ENCODE measurements around the gene RXRA.

Gene RXRA

GRCh38 chr9:134369416-134370212 lies 43.4 kb downstream of the RXRA start:
- no peak for DNase-seq

GRCh38 chr9:134370213-134370492 lies 43.9 kb downstream of the RXRA start:
- no peak for DNase-seq

DNA sequence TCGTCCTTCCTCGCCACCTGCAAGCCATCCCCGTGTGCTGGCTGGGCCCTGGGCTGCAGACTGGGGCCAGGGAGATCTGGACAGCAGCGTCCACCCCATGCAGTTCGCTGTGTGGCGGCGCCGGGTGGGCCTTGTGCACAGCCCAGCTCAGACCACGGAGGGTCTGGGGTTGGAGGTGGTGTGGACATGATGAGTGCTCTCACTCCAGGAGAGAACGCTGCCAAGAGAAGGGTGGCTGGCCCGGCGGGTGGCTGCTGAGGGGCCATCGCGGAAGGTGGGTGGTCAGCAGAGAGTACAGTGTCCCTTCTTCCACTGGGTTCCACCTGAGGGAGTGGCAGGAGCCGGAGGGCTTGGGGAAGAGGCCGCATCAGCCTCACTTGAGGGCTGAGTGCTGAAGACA lies 44.4 kb downstream of the RXRA start:
- no peak for DNase-seq

DNA sequence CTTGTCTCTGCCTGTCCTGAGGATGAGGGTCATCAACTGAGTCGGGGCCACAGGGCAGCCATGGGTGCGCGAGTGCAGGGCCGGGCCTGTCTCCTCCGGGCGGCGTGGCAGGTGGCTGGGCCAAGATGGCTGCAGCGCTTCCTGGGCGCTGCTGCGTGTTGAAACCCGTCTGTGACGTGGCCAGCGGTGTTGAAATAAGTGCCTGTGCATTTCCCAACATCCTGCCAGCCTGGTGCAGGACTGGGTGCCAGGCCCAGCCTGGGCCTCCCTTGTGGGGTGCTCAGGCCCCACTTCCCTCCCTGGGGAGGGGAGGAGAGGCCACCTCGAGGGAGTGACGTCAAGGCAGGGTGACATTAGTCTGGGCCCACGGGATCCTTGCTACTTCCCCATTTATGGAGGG lies 45.5 kb downstream of the RXRA start:
- DNase-seq: no peak

- no peak for DNase-seq
These were observed 46.5 kb downstream of the RXRA start for GRCh38 chr9:134372581-134373267.

DNA sequence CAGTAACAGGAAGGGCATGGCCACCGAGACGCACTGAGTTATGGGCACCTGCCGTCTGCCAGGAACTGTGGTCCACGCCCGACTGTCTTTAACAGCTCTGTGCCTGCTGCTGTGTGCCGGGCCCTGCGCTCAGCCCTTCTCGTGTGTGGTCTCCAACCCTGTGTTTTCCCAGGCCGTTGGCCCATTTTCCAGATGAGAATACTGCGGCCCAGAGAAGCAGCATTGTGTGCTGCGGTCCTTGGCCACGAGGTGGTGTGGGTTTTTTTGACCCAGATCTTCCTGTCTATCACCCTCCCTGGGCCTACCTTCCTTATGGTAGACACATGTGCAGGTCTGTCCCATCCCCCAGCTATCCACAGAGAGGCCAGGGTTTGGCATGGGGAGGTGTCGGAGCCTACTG lies 47.0 kb downstream of the RXRA start:
- no peak for DNase-seq

- no peak for DNase-seq
These were observed 47.7 kb downstream of the RXRA start for GRCh38 chr9:134373953-134374300.

GRCh38 chr9:134374301-134375010 lies 48.2 kb downstream of the RXRA start:
- DNase-seq: no peak

GRCh38 chr9:134375011-134375390 lies 48.7 kb downstream of the RXRA start:
- no peak for DNase-seq

DNA sequence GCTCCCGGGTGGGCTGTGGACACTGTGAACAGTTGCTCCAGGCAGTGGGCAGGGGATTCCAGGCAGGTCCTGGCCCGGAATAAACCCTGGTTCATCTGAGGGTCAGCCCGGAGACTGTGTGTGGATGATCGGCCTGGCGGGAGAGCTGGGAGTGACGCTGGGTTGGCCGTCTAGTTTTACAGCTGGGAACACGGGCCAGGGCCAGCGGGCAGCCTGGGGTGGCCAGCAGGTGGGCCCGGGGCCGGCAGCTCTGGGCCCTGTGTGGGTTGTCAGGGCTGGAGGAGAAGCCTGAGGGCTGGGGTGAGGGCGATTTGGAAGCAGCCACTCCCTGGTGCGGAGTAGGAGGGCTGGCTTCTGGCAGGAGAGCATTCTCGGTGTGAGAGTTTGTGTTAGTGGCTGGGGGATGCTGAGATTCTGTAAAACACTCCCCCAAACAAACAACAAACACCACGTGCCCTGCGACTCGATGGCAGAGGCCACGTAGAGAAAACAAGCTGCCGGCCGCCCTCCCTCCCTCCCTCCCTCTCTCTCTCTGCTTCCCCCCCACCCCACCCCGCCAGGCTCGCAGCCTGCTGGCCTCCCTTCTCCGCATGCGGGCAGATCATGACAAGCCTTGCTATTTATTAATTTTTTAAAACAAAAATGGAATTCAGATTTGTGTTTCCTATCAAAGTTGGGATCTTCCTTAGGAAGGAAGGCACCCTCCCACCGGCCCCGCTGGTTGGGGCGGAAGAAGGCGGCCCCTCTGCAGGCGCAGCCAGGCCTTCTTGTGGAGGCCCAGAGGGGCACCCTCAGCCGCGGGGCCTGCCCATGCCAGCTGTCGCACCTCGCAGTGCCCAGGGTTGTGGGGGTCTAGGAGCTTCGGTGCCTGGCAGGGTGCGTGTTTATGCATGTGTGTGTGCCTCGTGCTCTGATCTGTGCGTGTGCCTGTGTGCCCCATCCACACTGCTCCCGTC lies 49.5 kb downstream of the RXRA start:
- DNase-seq: no peak

GRCh38 chr9:134376386-134377142 lies 50.3 kb downstream of the RXRA start:
- DNase-seq: no peak

DNA sequence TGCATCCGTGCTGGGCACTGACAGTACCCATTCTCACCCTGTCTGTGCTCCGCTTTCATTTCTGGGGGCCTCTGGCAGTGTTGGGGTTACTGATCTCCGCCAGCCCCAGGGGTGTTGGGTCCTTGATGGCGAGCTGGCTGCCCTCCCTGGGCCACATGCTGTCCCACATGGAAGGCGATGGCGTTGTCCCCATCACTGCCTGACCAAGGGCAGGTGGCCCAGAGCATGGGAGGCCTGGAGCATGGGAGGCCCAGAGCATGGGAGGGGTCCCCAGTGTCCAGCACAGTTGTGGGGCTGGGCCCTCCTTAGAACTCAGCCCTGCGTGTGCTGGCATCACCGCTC lies 50.9 kb downstream of the RXRA start:
- DNase-seq: no peak

GRCh38 chr9:134377976-134378375 lies 51.7 kb downstream of the RXRA start:
- DNase-seq: no peak

GRCh38 chr9:134378901-134379338 lies 52.7 kb downstream of the RXRA start:
- no peak for DNase-seq

GRCh38 chr9:134379831-134380365 lies 53.6 kb downstream of the RXRA start:
- DNase-seq: no peak

GRCh38 chr9:134380542-134381271 lies 54.5 kb downstream of the RXRA start:
- no peak for DNase-seq

GRCh38 chr9:134381272-134381661 lies 55.0 kb downstream of the RXRA start:
- DNase-seq: no peak

- peak; percentile 34 for DNase-seq
These were observed 55.6 kb downstream of the RXRA start for GRCh38 chr9:134381671-134382516.

GRCh38 chr9:134382733-134383132 lies 56.5 kb downstream of the RXRA start:
- no peak for DNase-seq

DNA sequence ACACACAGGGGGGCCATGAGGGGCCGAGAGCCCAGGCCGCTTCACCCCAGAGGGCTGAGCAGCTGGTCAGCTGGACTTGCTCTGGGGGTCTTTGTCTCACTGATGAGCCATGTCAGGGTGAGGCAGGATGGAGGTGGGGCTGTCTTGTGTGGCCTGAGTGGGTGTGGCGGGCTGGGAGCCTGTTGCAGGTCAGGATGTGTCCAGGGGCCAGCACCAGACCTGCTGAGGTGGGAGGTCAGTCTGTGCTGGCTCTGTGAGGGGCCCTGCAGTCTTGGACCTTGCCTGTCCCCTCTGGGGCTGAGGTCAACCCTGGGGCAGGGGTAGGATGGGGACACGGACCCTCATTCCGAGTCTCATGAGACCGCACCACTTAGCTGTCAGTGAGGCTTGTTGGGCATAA lies 56.9 kb downstream of the RXRA start:
- DNase-seq: no peak

Measured in T-helper 9 cell (primary cell).